Measurements from ENCODE around the gene DEFB114.

DNA sequence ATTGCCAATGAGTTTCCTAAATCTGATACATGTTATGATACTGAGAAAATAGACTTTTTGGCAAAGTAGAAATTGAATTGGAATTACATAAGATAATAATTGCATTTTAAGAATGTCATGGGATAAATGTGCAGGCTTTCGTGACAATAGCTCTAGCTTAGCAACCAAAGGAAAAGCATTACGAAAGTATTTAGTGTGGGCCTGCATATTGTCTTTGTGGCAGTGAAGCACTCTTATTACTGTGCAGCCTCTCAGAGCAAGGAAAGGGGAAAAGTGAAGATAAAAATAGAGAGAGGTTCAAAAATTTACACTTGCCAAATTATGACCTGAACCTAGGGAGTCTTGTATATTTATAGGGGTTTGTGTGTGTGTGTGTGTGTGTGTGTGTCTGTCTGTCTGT lies 18.1 kb upstream of the DEFB114 start:
- TF ChIP-seq, protein P1, sequence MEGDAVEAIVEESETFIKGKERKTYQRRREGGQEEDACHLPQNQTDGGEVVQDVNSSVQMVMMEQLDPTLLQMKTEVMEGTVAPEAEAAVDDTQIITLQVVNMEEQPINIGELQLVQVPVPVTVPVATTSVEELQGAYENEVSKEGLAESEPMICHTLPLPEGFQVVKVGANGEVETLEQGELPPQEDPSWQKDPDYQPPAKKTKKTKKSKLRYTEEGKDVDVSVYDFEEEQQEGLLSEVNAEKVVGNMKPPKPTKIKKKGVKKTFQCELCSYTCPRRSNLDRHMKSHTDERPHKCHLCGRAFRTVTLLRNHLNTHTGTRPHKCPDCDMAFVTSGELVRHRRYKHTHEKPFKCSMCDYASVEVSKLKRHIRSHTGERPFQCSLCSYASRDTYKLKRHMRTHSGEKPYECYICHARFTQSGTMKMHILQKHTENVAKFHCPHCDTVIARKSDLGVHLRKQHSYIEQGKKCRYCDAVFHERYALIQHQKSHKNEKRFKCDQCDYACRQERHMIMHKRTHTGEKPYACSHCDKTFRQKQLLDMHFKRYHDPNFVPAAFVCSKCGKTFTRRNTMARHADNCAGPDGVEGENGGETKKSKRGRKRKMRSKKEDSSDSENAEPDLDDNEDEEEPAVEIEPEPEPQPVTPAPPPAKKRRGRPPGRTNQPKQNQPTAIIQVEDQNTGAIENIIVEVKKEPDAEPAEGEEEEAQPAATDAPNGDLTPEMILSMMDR (IDR thresholded peaks at IDR 0.05) = no peak
- TF ChIP-seq POLR2A (IDR thresholded peaks at IDR 0.05) = no peak
- no peak for TF ChIP-seq EP300 (IDR thresholded peaks at IDR 0.05)
